Measurements from ENCODE around the gene HSPB6.

The HSPB6 gene

GRCh38 chr19:35713904-35714495 is 42.8 kb downstream of the HSPB6 start:
- DNase-seq, result no peak

- DNase-seq, result no peak
Observed at GRCh38 chr19:35713506-35713850, 43.4 kb downstream of the HSPB6 start.

DNA sequence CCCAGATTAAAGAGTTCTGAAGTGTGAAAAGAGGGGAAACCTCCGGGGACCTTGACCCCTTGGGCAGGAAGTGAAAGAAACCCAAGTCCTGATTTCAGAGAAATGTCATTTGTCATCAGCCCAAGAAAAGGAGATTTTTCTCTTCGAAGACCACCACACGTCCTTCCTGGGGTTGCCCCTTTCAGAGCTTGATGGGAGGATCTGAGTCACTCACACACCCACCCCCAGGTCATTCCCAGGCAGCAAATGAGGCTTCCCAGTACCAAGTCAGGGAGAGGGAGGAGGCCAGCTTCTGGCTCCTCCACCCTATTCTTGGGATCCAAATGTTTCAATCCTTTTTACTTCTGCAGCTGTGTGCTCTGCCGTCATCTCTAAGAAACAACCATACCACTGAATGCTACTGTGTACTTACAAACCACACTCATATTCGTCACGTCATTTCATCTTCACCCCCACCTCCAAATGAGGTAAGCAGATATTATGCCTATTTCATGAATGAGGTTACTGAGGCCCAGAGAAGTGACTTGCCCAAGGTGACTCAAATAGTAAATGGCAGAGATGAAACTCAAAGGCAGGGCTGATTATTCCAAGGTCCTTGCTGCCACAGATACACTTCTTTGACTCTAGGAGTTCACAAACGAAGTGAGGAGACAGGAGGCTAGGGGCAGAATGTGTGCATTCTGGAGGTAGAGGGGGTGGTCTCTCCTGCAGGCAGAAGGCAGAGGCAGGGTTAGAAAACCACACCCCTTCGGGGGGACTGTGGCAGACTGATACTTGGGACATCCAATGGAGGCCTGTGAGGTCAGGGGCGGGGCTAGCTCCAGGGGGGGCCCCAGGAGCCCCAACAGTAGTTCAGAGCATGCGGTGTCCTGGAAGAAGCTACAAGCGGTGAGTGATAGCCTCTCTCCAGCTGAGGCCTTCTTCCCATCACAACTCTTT is 44.0 kb downstream of the HSPB6 start:
- no peak for DNase-seq

- no peak for DNase-seq
Observed at GRCh38 chr19:35710784-35711723, 45.8 kb downstream of the HSPB6 start.

DNA sequence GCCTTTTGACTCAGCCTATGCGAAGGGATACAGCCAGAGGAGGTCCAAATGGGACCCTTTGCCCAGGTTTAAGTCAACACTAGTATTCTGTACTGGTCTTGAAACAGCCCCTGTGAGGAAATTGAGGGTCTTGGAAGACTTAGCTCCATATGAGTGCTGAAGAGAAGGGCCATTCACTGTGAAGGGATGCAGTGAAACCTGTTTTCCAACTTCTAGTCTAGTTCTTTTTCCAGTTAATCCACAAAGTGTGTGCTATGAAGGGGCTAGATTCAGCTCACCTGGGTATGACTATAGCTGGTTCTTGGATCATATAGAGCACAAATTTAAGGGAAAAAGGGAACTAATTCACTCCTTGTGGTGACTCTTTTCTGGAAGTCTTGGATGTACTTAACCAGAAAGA is 48.4 kb downstream of the HSPB6 start:
- no peak for DNase-seq
